H1 (cell line): ENCODE measurements around the gene ELAVL1. TPM values are rescaled to one million over a fixed set of nuclear protein-coding genes. Genes with fewer than 3 reads are reported as not detected.

Experiments
- EP300 ChIP-seq, 2 experiments: IDR thresholded peaks; 1 replicate in 1 of 2; 2 replicates in 1 of 2; pipeline ENCODE4 v1.6.1; 2011 to 2012; ENCODE audit warnings: low read depth in 2 of 2, low read length in 2 of 2, mild to moderate bottlenecking in 2 of 2, borderline replicate concordance in 1 of 2, inconsistent platforms in 1 of 2, moderate library complexity in 1 of 2
- GABPA ChIP-seq: IDR thresholded peaks from 2 replicates; pipeline ENCODE4 v1.6.1; 2011; ENCODE audit warnings: mild to moderate bottlenecking, low read length, moderate library complexity, borderline replicate concordance; ENCODE audit not compliant: insufficient read depth
- HDAC6 ChIP-seq: IDR thresholded peaks from one replicate; pipeline ENCODE4 v1.7.1; 2012; ENCODE audit warnings: low read depth, mild to moderate bottlenecking, inconsistent platforms, low read length, moderate library complexity
- RAD21 ChIP-seq, 2 experiments: IDR thresholded peaks in 1 of 2; conservative IDR thresholded peaks in 1 of 2; 2 replicates each; pipeline ENCODE4 v1.6.1; 2011; ENCODE audit warnings: low read depth in 2 of 2, low read length in 2 of 2, improper control_type of control experiment in 1 of 2, inconsistent platforms in 1 of 2, mild to moderate bottlenecking in 1 of 2, moderate library complexity in 1 of 2
- RFX5 ChIP-seq: IDR thresholded peaks from 2 replicates; pipeline ENCODE4 v1.6.1; 2011; ENCODE audit warnings: low read depth, low read length, improper control_type of control experiment, borderline replicate concordance
- SIRT6 ChIP-seq: IDR thresholded peaks from one replicate; pipeline ENCODE4 v1.7.1; 2012; ENCODE audit warnings: low read length, inconsistent platforms
- SRF ChIP-seq: IDR thresholded peaks from 2 replicates; pipeline ENCODE4 v1.6.1; 2011; ENCODE audit warnings: mild to moderate bottlenecking, low read depth, low read length, moderate library complexity
- polyA plus RNA-seq, 7 experiments: library from polyadenylated mRNA; depleted of rRNA in 3 of 7; stranded (reverse) in 5 of 7; unstranded in 2 of 7; fragments of >200 nt in 5 of 7; fragments of 200-250 nt in 2 of 7; gene quantifications; 1 replicate in 5 of 7; 2 replicates in 1 of 7; 4 replicates in 1 of 7; pipeline versions ENCODE4 v1.2.1 to v1.2.3, GENCODE V29; 2011 to 2013; ENCODE audit warnings: missing spikeins in 2 of 7, mixed read lengths in 2 of 7
- total RNA-seq: library from RNA; stranded (reverse); fragmentation: NEBNext Ultra II Directional; extraction: Animal tissue kit (Norgen Biotek cat#: 25700); gene quantifications from 2 replicates; pipeline ENCODE4 v1.2.1, GENCODE V29; 2021
- TF ChIP-seq, protein P1 (sequence below): fragments of 300-600 bp; sonication (generic); IDR thresholded peaks from 2 replicates; pipeline ENCODE4 v1.7.1; 2012; ENCODE audit warnings: low read length, moderate library complexity, mild to moderate bottlenecking, inconsistent platforms; ENCODE audit not compliant: insufficient replicate concordance
- TF ChIP-seq, protein P2 (sequence below): IDR thresholded peaks from 2 replicates; pipeline ENCODE4 v1.6.1; 2011; ENCODE audit warnings: low read depth, mild to moderate bottlenecking, low read length; ENCODE audit not compliant: insufficient read depth

Gene ELAVL1
- total and polyA plus RNA-seq, 2 of the 8 experiments (the other 6 are each of a cell fraction or from before 2014, with no cell fraction given) = 56.7 to 163 TPM

DNA sequence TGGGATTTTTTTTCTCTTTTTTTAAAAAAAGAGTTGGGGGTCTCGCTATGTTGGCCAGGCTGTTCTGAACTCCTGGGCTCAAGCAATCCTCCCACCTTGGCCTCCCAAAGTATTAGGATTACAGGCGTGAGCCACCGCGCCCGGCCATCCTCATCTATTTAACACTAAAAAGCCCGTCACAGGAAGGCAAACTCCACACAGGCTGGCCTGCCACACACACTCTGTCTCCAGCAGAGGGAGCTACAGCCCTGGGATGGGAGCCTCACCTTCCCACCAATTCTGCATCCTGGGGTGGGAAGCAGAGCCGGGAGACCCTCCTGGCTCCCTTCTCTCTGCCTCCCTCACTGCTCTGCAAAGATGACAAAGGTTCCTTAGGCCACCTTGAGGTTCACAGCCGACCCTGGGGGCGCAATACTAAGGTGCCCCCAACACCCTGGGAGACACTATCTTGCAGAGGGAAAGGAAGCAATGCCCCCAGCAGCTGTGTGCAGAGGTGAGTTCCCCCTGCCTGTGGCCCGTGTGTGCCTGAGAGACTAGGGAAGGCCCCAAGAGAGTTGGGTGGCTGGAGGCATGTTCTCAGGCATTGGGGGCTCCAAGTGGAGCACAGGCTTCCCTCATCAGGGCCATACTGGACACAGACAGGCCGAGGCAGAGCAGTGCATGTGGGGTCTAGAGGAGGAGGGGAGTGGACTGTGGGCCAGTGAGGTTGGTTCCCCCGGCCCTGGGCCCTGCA, 34.6 kb downstream of the ELAVL1 start (continued):
- TF ChIP-seq SRF (no peak), SIRT6 (no peak), HDAC6 (no peak), RFX5 (no peak), EP300 (IDR thresholded peaks at IDR 0.05; ENCODE audit: borderline replicate concordance in 1 of 2, low read depth in 2 of 2, low read length in 2 of 2) (no peak), GABPA (no peak; the same call in 1 of the 2 replicates), RAD21 (IDR thresholded peaks at IDR 0.05 in 1 of 2, conservative IDR thresholded peaks at IDR 0.05 in 1 of 2; ENCODE audit: low read depth in 2 of 2, low read length in 2 of 2) (peak; percentile 86)
- TF ChIP-seq, protein P1, sequence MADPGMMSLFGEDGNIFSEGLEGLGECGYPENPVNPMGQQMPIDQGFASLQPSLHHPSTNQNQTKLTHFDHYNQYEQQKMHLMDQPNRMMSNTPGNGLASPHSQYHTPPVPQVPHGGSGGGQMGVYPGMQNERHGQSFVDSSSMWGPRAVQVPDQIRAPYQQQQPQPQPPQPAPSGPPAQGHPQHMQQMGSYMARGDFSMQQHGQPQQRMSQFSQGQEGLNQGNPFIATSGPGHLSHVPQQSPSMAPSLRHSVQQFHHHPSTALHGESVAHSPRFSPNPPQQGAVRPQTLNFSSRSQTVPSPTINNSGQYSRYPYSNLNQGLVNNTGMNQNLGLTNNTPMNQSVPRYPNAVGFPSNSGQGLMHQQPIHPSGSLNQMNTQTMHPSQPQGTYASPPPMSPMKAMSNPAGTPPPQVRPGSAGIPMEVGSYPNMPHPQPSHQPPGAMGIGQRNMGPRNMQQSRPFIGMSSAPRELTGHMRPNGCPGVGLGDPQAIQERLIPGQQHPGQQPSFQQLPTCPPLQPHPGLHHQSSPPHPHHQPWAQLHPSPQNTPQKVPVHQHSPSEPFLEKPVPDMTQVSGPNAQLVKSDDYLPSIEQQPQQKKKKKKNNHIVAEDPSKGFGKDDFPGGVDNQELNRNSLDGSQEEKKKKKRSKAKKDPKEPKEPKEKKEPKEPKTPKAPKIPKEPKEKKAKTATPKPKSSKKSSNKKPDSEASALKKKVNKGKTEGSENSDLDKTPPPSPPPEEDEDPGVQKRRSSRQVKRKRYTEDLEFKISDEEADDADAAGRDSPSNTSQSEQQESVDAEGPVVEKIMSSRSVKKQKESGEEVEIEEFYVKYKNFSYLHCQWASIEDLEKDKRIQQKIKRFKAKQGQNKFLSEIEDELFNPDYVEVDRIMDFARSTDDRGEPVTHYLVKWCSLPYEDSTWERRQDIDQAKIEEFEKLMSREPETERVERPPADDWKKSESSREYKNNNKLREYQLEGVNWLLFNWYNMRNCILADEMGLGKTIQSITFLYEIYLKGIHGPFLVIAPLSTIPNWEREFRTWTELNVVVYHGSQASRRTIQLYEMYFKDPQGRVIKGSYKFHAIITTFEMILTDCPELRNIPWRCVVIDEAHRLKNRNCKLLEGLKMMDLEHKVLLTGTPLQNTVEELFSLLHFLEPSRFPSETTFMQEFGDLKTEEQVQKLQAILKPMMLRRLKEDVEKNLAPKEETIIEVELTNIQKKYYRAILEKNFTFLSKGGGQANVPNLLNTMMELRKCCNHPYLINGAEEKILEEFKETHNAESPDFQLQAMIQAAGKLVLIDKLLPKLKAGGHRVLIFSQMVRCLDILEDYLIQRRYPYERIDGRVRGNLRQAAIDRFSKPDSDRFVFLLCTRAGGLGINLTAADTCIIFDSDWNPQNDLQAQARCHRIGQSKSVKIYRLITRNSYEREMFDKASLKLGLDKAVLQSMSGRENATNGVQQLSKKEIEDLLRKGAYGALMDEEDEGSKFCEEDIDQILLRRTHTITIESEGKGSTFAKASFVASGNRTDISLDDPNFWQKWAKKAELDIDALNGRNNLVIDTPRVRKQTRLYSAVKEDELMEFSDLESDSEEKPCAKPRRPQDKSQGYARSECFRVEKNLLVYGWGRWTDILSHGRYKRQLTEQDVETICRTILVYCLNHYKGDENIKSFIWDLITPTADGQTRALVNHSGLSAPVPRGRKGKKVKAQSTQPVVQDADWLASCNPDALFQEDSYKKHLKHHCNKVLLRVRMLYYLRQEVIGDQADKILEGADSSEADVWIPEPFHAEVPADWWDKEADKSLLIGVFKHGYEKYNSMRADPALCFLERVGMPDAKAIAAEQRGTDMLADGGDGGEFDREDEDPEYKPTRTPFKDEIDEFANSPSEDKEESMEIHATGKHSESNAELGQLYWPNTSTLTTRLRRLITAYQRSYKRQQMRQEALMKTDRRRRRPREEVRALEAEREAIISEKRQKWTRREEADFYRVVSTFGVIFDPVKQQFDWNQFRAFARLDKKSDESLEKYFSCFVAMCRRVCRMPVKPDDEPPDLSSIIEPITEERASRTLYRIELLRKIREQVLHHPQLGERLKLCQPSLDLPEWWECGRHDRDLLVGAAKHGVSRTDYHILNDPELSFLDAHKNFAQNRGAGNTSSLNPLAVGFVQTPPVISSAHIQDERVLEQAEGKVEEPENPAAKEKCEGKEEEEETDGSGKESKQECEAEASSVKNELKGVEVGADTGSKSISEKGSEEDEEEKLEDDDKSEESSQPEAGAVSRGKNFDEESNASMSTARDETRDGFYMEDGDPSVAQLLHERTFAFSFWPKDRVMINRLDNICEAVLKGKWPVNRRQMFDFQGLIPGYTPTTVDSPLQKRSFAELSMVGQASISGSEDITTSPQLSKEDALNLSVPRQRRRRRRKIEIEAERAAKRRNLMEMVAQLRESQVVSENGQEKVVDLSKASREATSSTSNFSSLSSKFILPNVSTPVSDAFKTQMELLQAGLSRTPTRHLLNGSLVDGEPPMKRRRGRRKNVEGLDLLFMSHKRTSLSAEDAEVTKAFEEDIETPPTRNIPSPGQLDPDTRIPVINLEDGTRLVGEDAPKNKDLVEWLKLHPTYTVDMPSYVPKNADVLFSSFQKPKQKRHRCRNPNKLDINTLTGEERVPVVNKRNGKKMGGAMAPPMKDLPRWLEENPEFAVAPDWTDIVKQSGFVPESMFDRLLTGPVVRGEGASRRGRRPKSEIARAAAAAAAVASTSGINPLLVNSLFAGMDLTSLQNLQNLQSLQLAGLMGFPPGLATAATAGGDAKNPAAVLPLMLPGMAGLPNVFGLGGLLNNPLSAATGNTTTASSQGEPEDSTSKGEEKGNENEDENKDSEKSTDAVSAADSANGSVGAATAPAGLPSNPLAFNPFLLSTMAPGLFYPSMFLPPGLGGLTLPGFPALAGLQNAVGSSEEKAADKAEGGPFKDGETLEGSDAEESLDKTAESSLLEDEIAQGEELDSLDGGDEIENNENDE = no peak
- TF ChIP-seq, protein P2, sequence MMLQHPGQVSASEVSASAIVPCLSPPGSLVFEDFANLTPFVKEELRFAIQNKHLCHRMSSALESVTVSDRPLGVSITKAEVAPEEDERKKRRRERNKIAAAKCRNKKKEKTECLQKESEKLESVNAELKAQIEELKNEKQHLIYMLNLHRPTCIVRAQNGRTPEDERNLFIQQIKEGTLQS = no peak
